ENCODE results near the gene TSPAN18.

DNA sequence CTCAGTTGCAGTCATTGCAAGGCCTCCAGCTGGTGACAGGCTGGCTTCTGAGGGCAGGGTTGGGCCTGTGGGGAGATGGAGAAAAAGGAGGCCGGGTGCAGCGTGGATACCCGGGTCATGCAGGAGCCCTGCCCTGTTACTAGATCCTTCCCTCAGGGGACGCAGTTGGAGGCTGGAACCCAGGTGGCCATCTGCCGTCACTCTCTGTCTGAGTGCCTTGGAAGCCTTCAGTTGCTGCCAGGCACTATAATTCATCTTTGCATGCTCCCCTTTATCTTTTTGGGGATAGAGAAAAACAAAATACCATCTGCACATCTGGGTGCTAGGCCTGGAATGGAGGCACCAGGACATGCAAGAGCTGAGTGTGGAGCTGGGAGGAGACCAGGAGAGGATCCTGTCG lies 141.3 kb downstream of the TSPAN18 start:
- no peak for TF ChIP-seq POLR2A (IDR thresholded peaks at IDR 0.05; ENCODE audit: low read length)
- no peak for TF ChIP-seq GATA1 (IDR thresholded peaks at IDR 0.05; ENCODE audit: low read depth, low read length)

All from erythroblast (primary cell).